AG08396 (cell line): Measurements from ENCODE around the gene NALCN.

Experiments
- DNase-seq: peaks from one replicate; pipeline ENCODE4 v3.0.0; 2012; ENCODE audit warnings: low spot score, mixed read lengths

The NALCN gene

DNA sequence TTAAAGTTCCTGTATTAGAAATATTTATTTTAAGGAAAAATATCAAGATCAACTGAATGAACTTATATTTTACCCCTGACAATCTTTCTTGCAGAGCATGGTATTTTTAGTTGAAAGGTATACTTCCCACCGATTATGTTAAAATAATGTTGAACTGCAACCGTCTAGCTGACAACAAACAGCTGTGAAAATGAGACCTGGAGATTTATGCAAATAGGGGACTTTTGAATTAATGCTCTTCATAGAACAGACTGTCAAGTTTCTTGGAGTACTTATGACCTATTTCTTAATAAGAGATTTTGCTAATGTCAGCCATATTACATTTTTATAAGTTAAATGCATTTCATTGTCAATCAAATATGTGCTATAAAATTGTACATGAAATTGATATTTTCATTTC is 210.9 kb downstream of the NALCN start:
- DNase-seq: no peak

DNA sequence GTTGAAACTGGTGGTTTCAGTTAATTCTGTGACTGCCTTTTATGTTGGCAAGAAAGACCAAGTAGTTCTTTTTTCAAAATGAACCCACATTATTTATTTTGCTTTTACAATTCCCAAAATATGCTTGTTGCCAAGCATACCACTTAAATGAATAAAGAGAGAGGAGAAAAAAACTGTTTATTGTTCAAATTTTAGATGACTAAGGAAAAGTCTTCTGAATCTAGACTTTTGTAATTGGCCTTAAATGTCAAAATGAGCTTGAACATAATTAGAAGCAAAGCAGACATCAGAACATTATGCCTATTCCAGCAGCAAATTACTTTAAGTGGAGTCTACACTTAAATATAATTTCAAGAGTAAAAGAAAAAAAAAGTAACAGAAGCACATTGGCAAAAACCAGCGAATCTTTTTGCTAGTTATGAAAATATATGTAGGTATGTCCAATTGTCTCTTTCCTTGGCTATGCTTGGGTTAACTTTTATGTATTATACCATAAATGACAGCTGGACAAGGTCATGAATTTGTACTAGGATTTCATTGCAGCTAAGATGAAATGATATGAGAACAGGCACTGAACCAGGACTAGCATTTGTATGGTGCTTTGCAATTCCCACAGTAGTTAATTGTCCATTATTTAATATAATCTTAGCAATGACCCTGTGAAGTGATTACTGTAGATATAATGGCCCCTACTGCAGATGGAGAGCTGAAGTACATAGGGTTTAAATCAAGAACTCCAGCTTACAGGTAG is 211.9 kb downstream of the NALCN start:
- no peak for DNase-seq

- no peak for DNase-seq
Measured at GRCh38 chr13:101202590-101202989, 213.7 kb downstream of the NALCN start.

DNA sequence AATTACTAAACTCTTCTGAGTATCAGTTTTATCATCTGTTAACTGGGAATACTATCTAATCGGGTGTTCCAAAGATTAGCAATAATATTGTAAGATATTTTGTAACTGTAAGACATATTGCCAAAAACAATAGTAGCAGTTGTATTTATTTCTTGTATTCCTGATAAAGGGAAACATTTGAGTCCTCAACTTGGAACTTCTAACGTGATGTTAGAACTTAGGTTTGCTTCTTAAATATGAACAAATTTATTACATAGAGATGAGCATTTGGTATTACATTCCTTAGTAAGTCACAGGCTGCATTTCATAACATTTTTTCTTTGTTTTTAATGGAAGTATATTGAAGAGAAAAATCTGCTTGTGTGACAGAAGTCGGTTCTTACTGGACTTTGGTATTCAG is 225.3 kb downstream of the NALCN start:
- DNase-seq: no peak

GRCh38 chr13:101190337-101190736 is 226.0 kb downstream of the NALCN start:
- no peak for DNase-seq

- no peak for DNase-seq
Measured at GRCh38 chr13:101185606-101186005, 230.7 kb downstream of the NALCN start.

DNA sequence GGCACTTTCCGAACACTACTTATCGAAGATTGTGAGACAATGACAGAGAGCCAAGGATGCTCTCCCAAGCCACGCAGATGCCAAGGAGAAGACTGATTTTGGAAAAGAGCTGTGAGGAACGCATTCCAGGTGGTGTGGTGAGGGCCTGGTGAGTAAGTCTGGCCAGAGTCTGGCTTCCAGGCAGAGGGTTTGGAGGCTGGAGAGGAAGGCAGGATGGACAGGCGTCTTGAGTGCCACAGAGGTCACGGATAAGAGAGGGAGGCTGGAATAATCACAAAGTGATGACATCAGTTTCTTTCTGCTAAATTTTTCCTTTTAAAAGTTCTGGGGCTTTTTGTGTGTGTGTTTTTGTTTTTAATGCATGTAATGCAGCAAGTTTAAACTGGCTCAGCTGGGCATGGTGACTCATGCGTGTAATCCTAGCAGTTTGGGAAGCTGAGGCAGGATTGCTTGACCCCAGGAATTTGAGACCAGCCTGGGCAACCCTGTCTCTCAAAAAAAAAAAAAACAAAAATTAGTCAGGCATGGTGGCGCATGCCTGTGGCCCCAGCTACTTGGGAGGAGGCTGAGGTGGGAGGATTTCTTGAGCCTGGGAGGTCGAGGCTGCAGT is 235.1 kb downstream of the NALCN start:
- no peak for DNase-seq

- DNase-seq: no peak
Measured at GRCh38 chr13:101179021-101179420, 237.3 kb downstream of the NALCN start.

DNA sequence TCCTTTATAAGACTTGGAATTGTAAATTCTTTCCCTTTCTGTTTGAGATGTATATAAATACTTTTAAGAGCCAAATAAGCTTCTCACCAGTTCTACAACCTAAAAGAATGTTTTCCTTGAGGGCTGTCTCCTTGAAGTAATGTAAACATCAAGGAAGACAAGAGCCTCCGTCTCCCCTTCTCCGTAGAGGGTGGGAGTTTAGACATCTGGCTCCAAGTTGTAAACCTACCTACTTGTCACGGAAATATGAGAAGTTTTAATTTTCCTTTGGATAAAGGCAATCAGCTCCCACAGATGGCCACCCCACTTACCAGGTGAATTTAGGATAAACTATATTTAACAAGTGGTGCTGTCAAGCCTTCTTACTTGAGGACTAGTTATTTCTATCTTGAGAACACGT is 237.9 kb downstream of the NALCN start:
- no peak for DNase-seq

- no peak for DNase-seq
Measured at GRCh38 chr13:101170306-101170705, 246.0 kb downstream of the NALCN start.

- DNase-seq: no peak
Measured at GRCh38 chr13:101157261-101157660, 259.0 kb downstream of the NALCN start.

DNA sequence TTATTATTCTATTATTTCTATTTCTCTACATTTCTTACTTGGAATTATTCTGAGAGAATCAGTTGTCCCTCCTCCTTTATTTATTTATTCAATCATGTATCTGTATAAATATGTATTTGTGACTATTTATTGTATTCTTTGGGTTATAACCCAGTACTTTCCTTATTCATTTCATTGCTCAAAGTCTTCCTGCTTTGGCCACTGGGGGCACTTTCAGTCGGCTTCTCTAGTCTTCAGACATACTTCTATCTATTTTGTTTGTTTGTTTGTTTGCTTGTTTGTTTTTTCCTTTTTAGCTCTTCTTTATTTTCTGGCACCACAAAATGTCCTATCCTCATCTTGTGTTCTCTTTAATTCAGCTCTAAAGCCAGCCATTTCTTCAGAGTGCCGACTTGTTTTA is 260.4 kb downstream of the NALCN start:
- no peak for DNase-seq

GRCh38 chr13:101152184-101152583 is 264.1 kb downstream of the NALCN start:
- DNase-seq: no peak

DNA sequence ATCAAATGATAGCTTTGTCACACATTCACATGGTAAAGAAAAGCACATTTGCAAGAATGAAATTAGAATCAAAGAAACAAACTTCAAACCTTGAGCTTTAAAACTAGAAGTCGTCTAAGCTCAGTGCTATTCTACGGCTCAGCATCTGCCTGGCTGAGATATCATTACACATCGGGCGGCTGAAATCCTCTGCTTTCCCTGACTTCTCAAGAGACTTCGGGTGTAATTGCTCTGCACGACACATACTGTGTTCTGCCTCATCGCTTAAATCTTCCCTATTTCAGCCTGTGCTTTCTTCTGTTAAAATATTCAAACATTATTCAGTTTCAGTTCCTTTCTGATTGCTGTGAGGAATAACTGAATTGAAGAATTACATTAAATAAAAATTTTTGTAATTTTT is 265.3 kb downstream of the NALCN start:
- no peak for DNase-seq

GRCh38 chr13:101149735-101150384 is 266.4 kb downstream of the NALCN start:
- peak; percentile 50 for DNase-seq

- no peak for DNase-seq
Measured at GRCh38 chr13:101146101-101146898, 270.0 kb downstream of the NALCN start.

DNA sequence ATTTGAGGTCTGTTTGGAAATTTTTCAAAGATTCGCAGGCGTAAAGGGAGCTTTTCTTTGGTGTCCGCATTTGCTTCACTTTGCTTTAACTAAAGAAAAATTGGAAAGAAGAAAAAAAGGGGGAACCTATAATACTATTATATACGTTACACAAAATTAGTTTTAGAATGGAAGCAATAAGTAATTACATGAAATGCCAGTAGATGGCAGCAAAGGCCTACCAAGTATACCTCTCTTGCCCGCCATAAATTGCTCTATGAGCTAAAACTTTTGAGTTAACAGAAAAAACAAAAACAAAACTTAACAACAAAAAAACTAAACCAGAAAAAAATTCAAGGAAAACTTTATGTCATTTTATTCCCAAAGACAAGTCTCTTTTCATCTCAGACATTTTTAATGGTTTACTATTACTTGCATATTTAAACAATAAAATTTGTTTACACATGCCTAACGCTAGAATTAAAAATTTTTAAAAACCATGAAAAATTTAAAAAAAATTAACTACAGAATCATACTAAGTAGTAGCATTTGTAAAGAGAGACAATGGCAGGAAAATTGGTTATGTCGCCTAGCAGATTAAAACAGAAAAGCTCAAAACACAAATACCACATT is 271.4 kb downstream of the NALCN start:
- peak; percentile 23 for DNase-seq

DNA sequence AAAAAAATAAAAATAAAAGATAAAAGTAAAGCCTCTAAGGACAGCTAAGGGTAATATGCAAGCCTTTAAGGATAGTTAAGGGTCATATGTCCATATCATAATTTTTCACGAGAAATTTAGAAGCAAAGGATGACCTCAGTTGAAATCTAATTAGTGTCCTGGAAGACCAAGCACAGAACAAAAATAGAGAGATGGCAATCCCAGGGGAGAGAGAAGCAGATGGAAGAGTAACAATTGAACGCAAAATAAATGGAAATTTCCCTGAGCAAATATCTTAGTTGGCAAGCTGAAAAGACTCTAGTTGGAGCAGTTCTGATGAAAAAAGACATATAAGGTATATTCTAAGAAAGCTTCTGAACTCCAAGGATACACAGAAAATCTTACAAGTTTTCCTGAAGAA is 275.4 kb downstream of the NALCN start:
- DNase-seq: no peak

- no peak for DNase-seq
Measured at GRCh38 chr13:101140087-101140770, 276.1 kb downstream of the NALCN start.

DNA sequence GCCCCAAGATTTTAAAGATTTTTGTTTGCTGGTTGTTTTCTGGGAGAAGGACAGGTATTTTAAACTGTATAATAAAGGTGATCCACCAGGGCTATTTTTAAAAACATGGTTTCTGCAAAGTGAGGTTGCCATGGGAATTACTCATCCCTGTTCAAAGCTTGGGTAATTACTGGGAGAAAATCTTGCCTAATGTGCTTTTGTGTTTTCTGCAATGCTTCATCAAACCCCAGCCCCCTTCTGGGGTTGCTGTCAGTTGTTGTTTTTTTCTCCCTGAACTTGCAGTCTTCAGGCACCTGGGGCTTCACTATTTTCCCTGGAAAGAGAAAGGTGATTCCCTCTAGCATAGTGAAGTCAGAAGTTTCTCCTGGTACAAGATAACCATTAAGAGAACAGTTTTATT is 277.2 kb downstream of the NALCN start:
- no peak for DNase-seq

- peak; percentile 51 for DNase-seq
Measured at GRCh38 chr13:101127741-101128353, 288.5 kb downstream of the NALCN start.
